ENCODE results near the gene SLC39A13. TPM values are rescaled to one million over a fixed set of nuclear protein-coding genes. Genes with fewer than 3 reads are reported as not detected.

The SLC39A13 gene
- polyA plus RNA-seq, 4 donors, result 7.8 to 30.9 (median 18.0) TPM

DNA sequence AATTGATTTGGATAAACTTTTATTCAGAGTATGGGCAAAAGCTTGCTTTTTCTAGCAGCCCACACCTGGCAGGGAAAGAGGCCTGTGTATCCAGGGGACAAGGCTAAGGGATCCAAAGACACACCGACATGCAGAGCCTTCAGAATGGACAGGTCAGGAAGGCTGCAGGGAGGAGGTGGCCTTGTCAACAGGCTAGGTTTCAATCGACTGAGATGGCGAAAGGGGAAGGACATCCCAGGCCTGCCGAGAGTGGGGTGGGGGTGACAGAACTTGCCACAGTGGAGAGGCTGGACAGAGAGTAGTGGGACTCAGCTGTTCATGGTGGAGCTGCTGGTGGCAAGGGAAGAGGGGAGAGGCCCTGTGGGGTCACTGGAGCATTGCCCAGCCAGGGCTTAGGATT, 5.3 kb upstream of the SLC39A13 start:
- no peak overlapping the region for H3K27ac ChIP-seq (ENCODE audit: low read depth in 1 of 3, low read length in 2 of 3)
- H3K36me3 ChIP-seq (ENCODE audit: control insufficient read depth in 3 of 3, insufficient read depth in 2 of 3, low read depth in 1 of 3, low read length in 3 of 3), result no peaks in the 10 kb centered on the region
- no peak for DNase-seq
- H3K27me3 ChIP-seq (ENCODE audit: control insufficient read depth in 3 of 3, insufficient read depth in 3 of 3, low read length in 3 of 3), result no peaks in the 10 kb centered on the region
- no peaks in the 10 kb centered on the region for H3K9me3 ChIP-seq (ENCODE audit: control insufficient read depth in 2 of 2, insufficient read depth in 1 of 2, low read depth in 1 of 2, low read length in 1 of 2)
- no peak overlapping the region for H3K4me3 ChIP-seq (ENCODE audit: low read depth in 1 of 3, low read length in 3 of 3)
- FAIRE-seq, result no peak
- 81 to 93% (median 85%) methylated on average over 4 of the region's 4 CpGs for WGBS, 3 donors
- peaks cover 4 to 14% (median 7%) of the 10 kb centered on the region in 3 donors for H3K4me1 ChIP-seq (ENCODE audit: control insufficient read depth in 3 of 3, insufficient read depth in 2 of 3, low read depth in 1 of 3, low read length in 2 of 3)

DNA sequence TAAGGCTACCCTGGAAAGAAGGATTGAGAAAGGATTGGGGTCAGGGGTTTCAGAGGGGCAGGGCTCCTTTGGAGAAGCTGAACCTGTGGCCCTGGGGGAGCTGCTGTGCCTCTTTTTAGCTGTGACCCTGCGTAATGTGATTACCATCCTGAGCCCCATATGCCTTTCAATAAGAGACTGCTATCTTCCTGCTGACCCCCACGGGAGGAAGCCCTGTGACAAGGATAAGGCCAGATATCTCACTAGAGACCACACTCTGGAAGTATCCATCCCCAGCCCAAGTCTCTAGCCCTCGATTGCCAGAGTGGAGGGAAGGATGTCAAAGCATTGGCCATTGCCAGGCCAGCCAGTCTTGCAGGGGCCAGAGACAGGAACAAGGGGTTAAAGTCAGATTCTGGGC, 4.8 kb upstream of the SLC39A13 start:
- DNase-seq (no peak), FAIRE-seq (no peak)
- no peak overlapping the region for H3K4me3 ChIP-seq (ENCODE audit: low read depth in 1 of 3, low read length in 3 of 3)
- H3K4me1 ChIP-seq (ENCODE audit: control insufficient read depth in 3 of 3, insufficient read depth in 2 of 3, low read depth in 1 of 3, low read length in 2 of 3), result peaks cover 4 to 14% (median 7%) of the 10 kb centered on the region in 3 donors
- 79 to 89% (median 82%) methylated on average over 3 of the region's 3 CpGs for WGBS, 3 donors
- H3K36me3 ChIP-seq (ENCODE audit: control insufficient read depth in 3 of 3, insufficient read depth in 2 of 3, low read depth in 1 of 3, low read length in 3 of 3), result no peaks in the 10 kb centered on the region
- no peaks in the 10 kb centered on the region for H3K27me3 ChIP-seq (ENCODE audit: control insufficient read depth in 3 of 3, insufficient read depth in 3 of 3, low read length in 3 of 3)
- no peak overlapping the region for H3K27ac ChIP-seq (ENCODE audit: low read depth in 1 of 3, low read length in 2 of 3)
- no peaks in the 10 kb centered on the region for H3K9me3 ChIP-seq (ENCODE audit: control insufficient read depth in 2 of 2, insufficient read depth in 1 of 2, low read depth in 1 of 2, low read length in 1 of 2)

DNA sequence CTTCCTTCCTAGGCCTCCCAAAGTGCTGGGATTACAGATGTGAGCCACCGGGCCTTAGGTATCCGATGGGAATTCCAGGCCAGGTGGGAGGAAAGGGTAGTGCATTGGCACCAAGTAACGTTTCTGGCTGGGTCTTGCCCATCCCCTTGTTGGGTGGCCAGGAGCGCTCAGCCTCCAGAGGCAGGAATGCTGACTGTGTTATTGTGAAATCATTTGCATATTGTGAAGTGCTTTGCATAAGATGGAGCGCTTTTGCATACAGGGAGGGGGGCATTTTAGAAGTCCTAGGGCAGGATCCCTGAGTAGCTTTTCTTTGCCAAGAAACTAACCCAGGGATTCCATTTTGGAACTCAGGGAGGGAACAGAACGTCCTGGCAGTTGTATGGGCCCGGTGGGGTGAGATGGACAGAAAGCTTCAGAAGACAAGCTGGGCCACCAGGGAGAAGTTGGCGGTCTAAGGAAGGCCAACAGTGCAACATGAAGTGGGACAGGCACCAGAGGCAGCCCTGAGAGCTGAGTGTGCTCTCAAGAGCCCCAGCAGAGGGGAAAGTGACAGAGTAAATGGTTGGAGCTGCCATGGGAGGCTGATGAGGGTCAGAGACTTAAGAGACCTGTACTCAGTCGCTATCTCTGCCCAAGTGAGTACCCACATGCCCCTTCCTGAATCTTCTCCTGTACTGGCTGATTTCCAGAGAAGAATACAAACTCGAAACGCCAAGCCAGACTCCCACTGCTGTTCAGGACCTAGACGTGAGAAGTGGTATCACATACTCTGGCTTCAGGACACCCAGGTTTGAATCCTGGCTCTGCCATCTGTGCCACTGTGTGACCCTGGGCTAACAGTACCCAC, 1.3 kb upstream of the SLC39A13 start:
- Histone ChIP-seq H3K4me3 (ENCODE audit: low read depth in 1 of 3, low read length in 3 of 3) (peak overlapping the region; percentile 34 to 61 (median 48)), H3K4me1 (ENCODE audit: control insufficient read depth in 3 of 3, insufficient read depth in 2 of 3, low read depth in 1 of 3, low read length in 2 of 3) (peaks cover 4 to 17% (median 4%) of the 10 kb centered on the region in 3 donors), H3K36me3 (ENCODE audit: control insufficient read depth in 3 of 3, insufficient read depth in 2 of 3, low read depth in 1 of 3, low read length in 3 of 3) (peaks cover 0 to 18% (median 0%) of the 10 kb centered on the region in 3 donors), H3K27ac (ENCODE audit: low read depth in 1 of 3, low read length in 2 of 3) (peak overlapping the region; percentile 87 to 94 (median 91)), H3K27me3 (ENCODE audit: control insufficient read depth in 3 of 3, insufficient read depth in 3 of 3, low read length in 3 of 3) (no peaks in the 10 kb centered on the region), H3K9me3 (ENCODE audit: control insufficient read depth in 2 of 2, insufficient read depth in 1 of 2, low read depth in 1 of 2, low read length in 1 of 2) (no peaks in the 10 kb centered on the region)
- DNase-seq (peak in 1 of 2 donors; percentile 15), FAIRE-seq (no peak)
- WGBS, 3 donors, result 58 to 64% (median 64%) methylated on average over 12 of the region's 12 CpGs

DNA sequence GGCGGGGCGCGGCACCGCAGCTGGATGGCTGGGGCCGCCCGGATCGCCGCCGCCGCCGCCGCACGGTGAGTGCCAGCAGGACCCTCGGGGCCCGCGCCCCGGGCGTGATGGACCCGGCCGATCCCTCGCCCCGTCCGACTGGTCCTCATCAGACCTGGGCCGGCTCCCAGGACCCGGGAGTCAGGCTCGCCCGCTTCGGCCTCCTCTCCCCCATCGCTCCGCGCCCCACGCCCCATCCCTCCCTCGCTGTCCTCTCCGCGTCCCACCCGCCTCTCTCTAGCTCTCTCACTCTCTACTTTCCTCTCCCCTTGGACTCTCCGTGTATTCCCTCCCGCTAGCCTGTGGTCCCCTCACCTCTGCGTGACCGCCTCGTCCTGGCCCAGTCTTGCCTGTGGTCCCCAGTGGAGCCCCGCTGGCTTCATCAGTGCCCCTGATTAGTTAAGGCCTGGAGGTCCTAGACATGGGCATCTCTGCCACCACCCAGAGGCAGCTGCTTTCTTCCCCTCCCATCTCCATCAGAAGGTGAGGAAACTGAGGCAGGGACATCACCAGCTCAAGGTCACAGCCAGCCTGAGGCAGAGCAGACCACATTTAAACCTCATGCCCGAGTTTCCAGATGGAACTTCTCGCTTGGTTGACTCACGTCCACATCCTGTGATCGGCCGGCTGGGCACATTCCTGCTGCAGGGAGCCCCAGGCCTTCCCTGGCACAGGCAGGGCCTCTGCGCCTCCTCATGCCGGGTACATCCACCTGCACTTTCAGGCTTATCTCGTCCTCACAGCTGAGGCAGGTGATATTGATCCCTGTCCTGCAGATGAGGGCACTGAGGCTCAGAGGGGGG, 429 bp downstream of the SLC39A13 start:
- peak overlapping the region; percentile 46 to 88 (median 48) for H3K4me3 ChIP-seq (ENCODE audit: low read depth in 1 of 3, low read length in 3 of 3)
- no peaks in the 10 kb centered on the region for H3K27me3 ChIP-seq (ENCODE audit: control insufficient read depth in 3 of 3, insufficient read depth in 3 of 3, low read length in 3 of 3)
- 2 to 9% (median 4%) methylated on average over 18 to 50 of the region's 50 CpGs for WGBS, 3 donors
- H3K4me1 ChIP-seq (ENCODE audit: control insufficient read depth in 3 of 3, insufficient read depth in 2 of 3, low read depth in 1 of 3, low read length in 2 of 3), result peaks cover 4 to 17% (median 4%) of the 10 kb centered on the region in 3 donors
- DNase-seq (peak in 1 of 2 donors; percentile 44), FAIRE-seq (no peak)
- H3K27ac ChIP-seq (ENCODE audit: low read depth in 1 of 3, low read length in 2 of 3), result peak overlapping the region; percentile 35 to 93 (median 70)
- H3K36me3 ChIP-seq (ENCODE audit: control insufficient read depth in 3 of 3, insufficient read depth in 2 of 3, low read depth in 1 of 3, low read length in 3 of 3), result peaks cover 0 to 31% (median 0%) of the 10 kb centered on the region in 3 donors
- H3K9me3 ChIP-seq (ENCODE audit: control insufficient read depth in 2 of 2, insufficient read depth in 1 of 2, low read depth in 1 of 2, low read length in 1 of 2), result no peaks in the 10 kb centered on the region

DNA sequence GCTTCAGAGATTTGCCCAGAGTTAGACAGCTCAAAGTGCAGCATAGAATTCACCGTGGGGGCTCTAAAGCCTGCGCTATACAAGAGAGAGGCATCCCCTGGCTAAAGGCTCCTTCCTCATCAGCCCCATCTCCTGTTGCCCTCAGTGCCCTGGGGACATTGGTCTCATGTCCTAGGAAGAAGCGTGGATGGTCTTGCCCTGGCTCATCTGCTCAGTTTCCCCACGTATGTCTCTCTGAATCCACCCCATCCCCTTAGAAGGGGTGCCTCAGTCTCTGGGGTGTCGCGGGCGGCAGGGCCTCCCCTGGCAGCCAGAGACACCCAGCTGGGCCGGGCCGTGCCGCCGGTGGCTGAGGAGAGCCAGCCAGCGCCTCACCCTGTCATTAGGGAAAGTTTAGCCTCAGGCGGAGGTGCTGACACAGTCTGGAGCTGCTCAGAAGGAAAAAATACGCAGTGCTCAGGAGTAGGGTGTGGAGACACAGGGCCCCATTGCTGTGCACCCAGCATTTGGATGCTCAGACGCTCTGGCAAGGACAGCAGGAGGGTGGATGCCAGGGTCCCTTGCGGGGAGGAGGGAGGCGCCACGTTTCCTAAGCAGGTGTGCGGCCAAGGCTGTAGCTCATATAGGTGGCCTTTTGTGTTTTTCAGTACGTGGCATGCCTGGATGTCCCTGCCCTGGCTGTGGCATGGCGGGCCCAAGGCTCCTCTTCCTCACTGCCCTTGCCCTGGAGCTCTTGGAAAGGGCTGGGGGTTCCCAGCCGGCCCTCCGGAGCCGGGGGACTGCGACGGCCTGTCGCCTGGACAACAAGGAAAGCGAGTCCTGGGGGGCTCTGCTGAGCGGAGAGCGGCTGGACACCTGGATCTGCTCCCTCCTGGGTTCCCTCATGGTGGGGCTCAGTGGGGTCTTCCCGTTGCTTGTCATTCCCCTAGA, 1.3 kb downstream of the SLC39A13 start:
- WGBS, 3 donors, result 71 to 82% (median 76%) methylated on average over 28 to 31 of the region's 31 CpGs
- no peaks in the 10 kb centered on the region for H3K9me3 ChIP-seq (ENCODE audit: control insufficient read depth in 2 of 2, insufficient read depth in 1 of 2, low read depth in 1 of 2, low read length in 1 of 2)
- no peaks in the 10 kb centered on the region for H3K27me3 ChIP-seq (ENCODE audit: control insufficient read depth in 3 of 3, insufficient read depth in 3 of 3, low read length in 3 of 3)
- peaks cover 4 to 17% (median 4%) of the 10 kb centered on the region in 3 donors for H3K4me1 ChIP-seq (ENCODE audit: control insufficient read depth in 3 of 3, insufficient read depth in 2 of 3, low read depth in 1 of 3, low read length in 2 of 3)
- peak overlapping the region in 2 of 3 donors; percentile 5 to 93 for H3K27ac ChIP-seq (ENCODE audit: low read depth in 1 of 3, low read length in 2 of 3)
- H3K36me3 ChIP-seq (ENCODE audit: control insufficient read depth in 3 of 3, insufficient read depth in 2 of 3, low read depth in 1 of 3, low read length in 3 of 3), result peaks cover 0 to 40% (median 4%) of the 10 kb centered on the region in 3 donors
- DNase-seq (no peak), FAIRE-seq (no peak)
- peak overlapping the region in 1 of 3 donors; percentile 88 for H3K4me3 ChIP-seq (ENCODE audit: low read depth in 1 of 3, low read length in 3 of 3)

DNA sequence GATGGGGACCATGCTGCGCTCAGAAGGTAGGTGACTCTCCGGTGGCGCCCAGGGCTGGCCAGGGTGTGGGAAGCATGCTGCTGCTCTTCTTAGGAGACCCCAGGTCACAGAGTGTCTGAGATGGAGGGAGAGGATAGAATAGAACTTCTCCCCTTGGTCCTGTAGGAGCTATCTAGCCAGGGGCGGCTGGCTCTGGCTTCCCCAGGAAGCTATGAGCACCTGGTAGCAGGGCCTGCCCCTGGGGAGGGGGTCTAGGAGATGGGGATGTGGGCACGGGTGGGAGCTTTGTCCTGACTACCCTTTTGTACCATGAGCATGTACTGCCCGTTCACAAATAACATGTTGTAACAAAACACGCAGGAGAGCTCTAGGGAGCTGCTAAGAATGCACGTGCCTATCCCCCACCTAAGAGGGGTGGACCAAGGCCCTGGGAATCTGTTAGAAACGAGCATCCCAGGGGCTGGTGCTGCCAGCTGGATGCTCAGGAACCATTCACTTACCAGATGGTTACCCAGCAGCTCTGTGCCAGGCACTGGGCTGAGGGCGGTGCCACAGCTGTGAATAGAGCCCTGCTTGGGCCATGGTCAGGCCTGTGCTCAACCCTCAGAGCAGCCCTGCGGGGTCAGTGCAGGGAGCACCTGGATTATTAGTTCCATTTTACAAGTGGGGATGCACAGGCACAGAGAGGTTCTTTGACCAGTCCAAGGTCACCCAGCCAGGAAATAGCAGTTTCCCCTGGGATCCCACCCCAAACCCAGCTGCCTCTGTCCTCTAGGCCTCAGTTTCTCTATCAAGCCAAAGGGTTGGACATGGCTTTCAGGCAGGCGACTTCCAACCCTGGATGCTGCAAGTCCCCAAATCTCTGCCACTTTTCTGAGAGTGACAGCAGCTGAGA, 2.2 kb downstream of the SLC39A13 start:
- no peaks in the 10 kb centered on the region for H3K27me3 ChIP-seq (ENCODE audit: control insufficient read depth in 3 of 3, insufficient read depth in 3 of 3, low read length in 3 of 3)
- WGBS, 3 donors, result 79 to 84% (median 83%) methylated on average over 12 of the region's 12 CpGs
- H3K27ac ChIP-seq (ENCODE audit: low read depth in 1 of 3, low read length in 2 of 3), result no peak overlapping the region
- peaks cover 2 to 49% (median 4%) of the 10 kb centered on the region in 3 donors for H3K36me3 ChIP-seq (ENCODE audit: control insufficient read depth in 3 of 3, insufficient read depth in 2 of 3, low read depth in 1 of 3, low read length in 3 of 3)
- no peaks in the 10 kb centered on the region for H3K9me3 ChIP-seq (ENCODE audit: control insufficient read depth in 2 of 2, insufficient read depth in 1 of 2, low read depth in 1 of 2, low read length in 1 of 2)
- H3K4me3 ChIP-seq (ENCODE audit: low read depth in 1 of 3, low read length in 3 of 3), result no peak overlapping the region
- peaks cover 4 to 17% (median 4%) of the 10 kb centered on the region in 3 donors for H3K4me1 ChIP-seq (ENCODE audit: control insufficient read depth in 3 of 3, insufficient read depth in 2 of 3, low read depth in 1 of 3, low read length in 2 of 3)
- FAIRE-seq (no peak), DNase-seq (no peak)

Measured in small intestine (tissue), 7 donors.